RCC 7860 (cell line): ENCODE data around the gene ULK4.
"Not testable (repeated sequence)": the region's sequence is repeated elsewhere in the genome, so short reads cannot be mapped to it uniquely, and the experiment has no call there.

Source experiments
- DNase-seq: peaks from one replicate; pipeline ENCODE4 v3.0.0-alpha.2; 2015; ENCODE audit warnings: low spot score
- FAIRE-seq: peaks from 2 replicates; lab custom pipeline; 2012; peaks lifted over from hg19 to GRCh38; lab: Jason Lieb, UNC

ULK4 gene

GRCh38 chr3:41288785-41289184 is 673.1 kb downstream of the ULK4 start:
- FAIRE-seq = no peak
- no peak for DNase-seq

- FAIRE-seq = no peak
- DNase-seq = no peak
These were observed 675.6 kb downstream of the ULK4 start for GRCh38 chr3:41286305-41286704.

- not testable (repeated sequence) for DNase-seq, FAIRE-seq
These were observed 677.0 kb downstream of the ULK4 start for GRCh38 chr3:41284934-41285333.

- DNase-seq = no peak
- no peak for FAIRE-seq
These were observed 684.0 kb downstream of the ULK4 start for GRCh38 chr3:41277790-41278465.

GRCh38 chr3:41276191-41276590 is 685.7 kb downstream of the ULK4 start:
- no peak for DNase-seq
- FAIRE-seq = no peak

GRCh38 chr3:41274944-41275668 is 686.8 kb downstream of the ULK4 start:
- peak; percentile 95 for FAIRE-seq
- DNase-seq = peak; percentile 96

GRCh38 chr3:41272667-41273066 is 689.2 kb downstream of the ULK4 start:
- FAIRE-seq = no peak
- no peak for DNase-seq

GRCh38 chr3:41267975-41268640 is 693.8 kb downstream of the ULK4 start:
- FAIRE-seq (peak; percentile 93), DNase-seq (peak; percentile 93)

- FAIRE-seq (peak; percentile 74), DNase-seq (peak; percentile 85)
These were observed 696.1 kb downstream of the ULK4 start for GRCh38 chr3:41265823-41266273.

- FAIRE-seq (peak; percentile 75), DNase-seq (peak; percentile 77)
These were observed 696.8 kb downstream of the ULK4 start for GRCh38 chr3:41265011-41265545.

- no peak for FAIRE-seq
These were observed 701.8 kb downstream of the ULK4 start for GRCh38 chr3:41260063-41260450.

GRCh38 chr3:41259449-41260062 is 702.3 kb downstream of the ULK4 start:
- FAIRE-seq = no peak
- DNase-seq = no peak

More at GRCh38 chr3:41260063-41260450, 701.8 kb downstream of the ULK4 start:
- DNase-seq = no peak

GRCh38 chr3:41258239-41258800 is 703.6 kb downstream of the ULK4 start:
- FAIRE-seq = no peak

GRCh38 chr3:41251593-41251992 is 710.3 kb downstream of the ULK4 start:
- FAIRE-seq = no peak

More at GRCh38 chr3:41258239-41258800, 703.6 kb downstream of the ULK4 start:
- no peak for DNase-seq

GRCh38 chr3:41250825-41251224 is 711.1 kb downstream of the ULK4 start:
- FAIRE-seq (no peak), DNase-seq (no peak)

More at GRCh38 chr3:41251593-41251992, 710.3 kb downstream of the ULK4 start:
- DNase-seq = no peak

GRCh38 chr3:41249318-41249717 is 712.6 kb downstream of the ULK4 start:
- FAIRE-seq (no peak), DNase-seq (no peak)

- FAIRE-seq (no peak), DNase-seq (no peak)
These were observed 713.4 kb downstream of the ULK4 start for GRCh38 chr3:41248525-41248924.

GRCh38 chr3:41247055-41248004 is 714.6 kb downstream of the ULK4 start:
- no peak for FAIRE-seq
- DNase-seq = no peak

GRCh38 chr3:41244620-41245336 is 717.1 kb downstream of the ULK4 start:
- no peak for FAIRE-seq
- no peak for DNase-seq
